BLaER1 treated with 17β-estradiol and CSF1 and Interleukin-3, amounts not matched to agents 10 nM and 100 nM (cell line): ENCODE measurements around the gene TBC1D23.

Experiments used
- H3K27ac ChIP-seq, 11 experiments: shearing (Covaris generic); formaldehyde crosslinking; 2 replicates each; pipeline ENCODE4 v1.8.1; 2022
- H3K27me3 ChIP-seq, 11 experiments: shearing (Covaris generic); formaldehyde crosslinking; 2 replicates each; pipeline ENCODE4 v1.8.1; 2022
- H3K36me3 ChIP-seq, 11 experiments: shearing (Covaris generic); formaldehyde crosslinking; 2 replicates each; pipeline ENCODE4 v1.8.1; 2022
- H3K4me1 ChIP-seq, 10 experiments: shearing (Covaris generic); formaldehyde crosslinking; 2 replicates each; pipeline ENCODE4 v1.8.1; 2022
- H3K4me2 ChIP-seq, 11 experiments: shearing (Covaris generic); formaldehyde crosslinking; 2 replicates each; pipeline ENCODE4 v1.8.1; 2022
- H3K4me3 ChIP-seq, 10 experiments: shearing (Covaris generic); formaldehyde crosslinking; 2 replicates each; pipeline ENCODE4 v1.8.1; 2022
- H3K9ac ChIP-seq, 11 experiments: shearing (Covaris generic); formaldehyde crosslinking; 2 replicates each; pipeline ENCODE4 v1.8.1; 2022
- H3K9me3 ChIP-seq, 11 experiments: shearing (Covaris generic); formaldehyde crosslinking; replicated peaks in 1 of 11; 2 replicates each; pipeline ENCODE4 v1.8.1; 2022
- H4K20me1 ChIP-seq, 11 experiments: shearing (Covaris generic); formaldehyde crosslinking; 2 replicates each; pipeline ENCODE4 v1.8.1; 2022
- Cebpa-rat ChIP-seq, 11 experiments: shearing (Covaris generic); IDR thresholded peaks; 2 replicates each; pipeline ENCODE4 v1.8.1; 2022

The TBC1D23 gene

DNA sequence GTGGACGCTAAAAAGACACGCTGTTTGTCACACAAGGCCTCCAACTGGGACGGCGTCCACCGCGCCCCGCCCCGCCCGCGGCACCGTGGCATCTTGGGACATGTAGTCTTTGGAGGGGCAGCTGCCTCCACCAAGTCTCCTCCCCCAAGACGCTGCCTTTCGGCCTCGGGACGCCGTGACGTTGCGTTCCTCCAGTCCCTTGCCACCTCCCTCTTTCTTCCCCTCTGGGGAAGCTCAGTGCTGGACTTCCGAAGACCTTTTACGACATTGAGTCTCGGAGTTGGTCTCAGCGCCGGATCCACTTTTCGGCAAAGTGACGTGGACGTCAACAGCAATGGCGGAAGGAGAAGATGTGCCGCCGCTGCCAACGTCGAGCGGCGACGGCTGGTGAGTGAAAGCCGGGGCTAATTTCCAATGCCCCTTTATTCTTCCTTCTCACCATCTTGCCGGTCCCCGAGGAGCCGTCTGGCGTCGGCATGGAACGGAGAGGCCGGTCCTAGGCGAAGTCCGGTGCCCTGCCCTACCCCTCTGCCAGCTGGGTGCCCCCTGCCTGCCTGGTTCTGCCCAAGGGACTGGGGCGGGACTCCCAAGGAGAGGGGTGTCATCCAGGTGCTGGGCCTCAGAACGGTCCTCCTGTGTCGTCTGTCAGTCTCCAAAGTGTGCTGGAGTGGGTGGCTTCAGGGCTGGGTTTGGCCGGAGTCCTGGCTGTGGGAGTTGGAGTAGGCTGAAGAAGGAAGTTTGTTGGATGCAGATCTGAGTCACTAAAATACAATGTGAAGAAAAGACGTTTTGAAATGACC, at the start of gene TBC1D23:
TBC1D23 (plus strand) TSS at position 308 of the 800 bp plus-strand sequence; CDS start at position 335, 27 bp downstream.
- Histone ChIP-seq H3K4me1 (peaks cover 19 to 43% (median 32%) of the 10 kb centered on the region in 10 experiments), H3K27ac (peak within 1 kb of the TSS; percentile 79 to 96 (median 89)), H3K27me3 (no peaks in the 10 kb centered on the region), H3K4me3 (peak within 1 kb of the TSS; percentile 82 to 99 (median 92)), H4K20me1 (peaks cover 10 to 38% (median 19%) of the 10 kb centered on the region in 11 experiments; a peak in 14 of 22 replicates), H3K9me3 (no peaks in the 10 kb centered on the region), H3K9ac (peak within 1 kb of the TSS; percentile 87 to 97 (median 91)), H3K36me3 (no peaks in the 10 kb centered on the region), H3K4me2 (peak within 1 kb of the TSS; percentile 83 to 97 (median 94))
- no peak for TF ChIP-seq Cebpa-rat (IDR thresholded peaks at IDR 0.05)

DNA sequence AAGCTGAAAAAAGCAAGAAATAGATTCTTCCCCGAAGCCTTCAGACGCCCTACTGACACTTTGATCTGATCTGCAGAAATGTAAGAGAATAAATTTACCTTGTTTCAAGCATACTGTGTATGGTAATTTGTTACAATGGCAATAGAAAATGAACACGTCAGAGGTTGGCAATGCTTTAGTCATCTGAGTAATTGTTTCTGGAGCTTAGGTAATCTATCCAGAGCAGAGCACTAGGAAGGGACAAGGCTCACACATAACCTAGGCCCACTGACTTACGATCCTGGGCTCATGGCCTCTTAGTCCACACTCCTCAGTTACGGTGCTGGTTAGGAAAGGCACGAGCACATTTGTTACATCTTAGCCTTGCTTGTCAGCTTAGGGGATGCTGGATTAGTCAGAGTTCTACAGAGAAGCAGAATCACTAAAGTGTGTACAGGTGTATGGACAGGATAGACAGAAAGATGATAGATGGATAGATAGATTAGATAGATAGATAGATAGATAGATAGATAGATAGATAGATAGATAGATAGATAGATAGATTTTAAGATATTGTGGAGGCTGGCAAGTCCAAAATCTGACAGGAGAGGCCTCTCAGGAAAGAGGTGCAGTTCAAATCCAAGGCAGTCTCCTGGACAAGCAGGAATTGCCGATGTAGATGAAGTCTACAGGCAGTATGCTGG, 46.8 kb upstream of the TBC1D23 start:
- peaks cover 0 to 3% (median 2%) of the 10 kb centered on the region in 11 experiments; a peak in 11 of 22 replicates for H3K9me3 ChIP-seq
- H3K36me3 ChIP-seq, result no peaks in the 10 kb centered on the region
- H3K27ac ChIP-seq, result no peak overlapping the region
- H3K27me3 ChIP-seq, result no peaks in the 10 kb centered on the region
- H4K20me1 ChIP-seq, result no peaks in the 10 kb centered on the region
- TF ChIP-seq Cebpa-rat (IDR thresholded peaks at IDR 0.05), result no peak
- H3K4me1 ChIP-seq, result peaks cover 10 to 25% (median 21%) of the 10 kb centered on the region in 10 experiments
- H3K4me2 ChIP-seq, result no peak overlapping the region
- no peak overlapping the region for H3K9ac ChIP-seq
- no peak overlapping the region for H3K4me3 ChIP-seq

DNA sequence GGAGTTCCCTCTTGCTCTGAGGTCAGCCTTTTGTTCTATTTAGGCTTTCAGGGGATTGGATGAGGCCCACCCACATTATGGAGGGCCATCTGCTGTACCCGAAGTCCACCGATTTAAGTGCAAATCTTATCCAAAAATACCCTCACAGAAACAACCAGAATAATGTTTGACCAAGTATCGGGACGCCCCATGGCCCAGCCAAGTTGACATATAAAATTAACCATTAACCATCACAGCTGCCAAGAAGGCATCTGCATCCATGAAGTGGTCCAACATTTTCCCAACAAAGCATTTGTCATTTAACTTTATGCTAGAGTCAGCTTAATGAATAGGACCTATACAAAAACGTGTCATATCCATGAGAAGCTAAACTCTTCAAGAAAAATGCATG, 46.2 kb upstream of the TBC1D23 start:
- no peak for TF ChIP-seq Cebpa-rat (IDR thresholded peaks at IDR 0.05)
- H3K27ac ChIP-seq, result no peak overlapping the region
- H3K27me3 ChIP-seq, result no peaks in the 10 kb centered on the region
- H3K4me3 ChIP-seq, result no peak overlapping the region
- peaks cover 10 to 23% (median 21%) of the 10 kb centered on the region in 10 experiments for H3K4me1 ChIP-seq
- H3K9ac ChIP-seq, result no peak overlapping the region
- H3K36me3 ChIP-seq, result no peaks in the 10 kb centered on the region
- no peak overlapping the region for H3K4me2 ChIP-seq
- H4K20me1 ChIP-seq, result no peaks in the 10 kb centered on the region
- peaks cover 3 to 8% (median 7%) of the 10 kb centered on the region in 11 experiments; a peak in 20 of 22 replicates for H3K9me3 ChIP-seq

DNA sequence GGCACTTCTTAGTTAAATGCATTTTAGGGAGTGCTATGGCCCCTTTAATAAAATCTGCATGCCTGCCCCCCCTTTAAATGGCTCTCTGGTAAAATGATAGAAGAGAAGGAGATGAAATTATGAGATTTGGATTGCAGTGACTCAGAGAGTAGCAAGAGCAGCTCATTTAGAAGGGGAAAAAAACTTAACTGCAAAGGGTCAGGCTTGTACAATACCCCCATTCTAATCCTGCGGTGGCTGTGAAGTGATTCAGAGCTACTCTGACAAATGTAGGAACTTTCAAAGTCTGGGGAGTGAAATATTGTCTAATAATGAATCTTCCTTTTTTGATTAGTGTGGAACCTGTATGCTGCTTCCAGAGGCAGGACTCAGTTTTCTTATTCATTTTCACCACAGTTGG, 44.1 kb upstream of the TBC1D23 start:
- Histone ChIP-seq H3K36me3 (no peaks in the 10 kb centered on the region), H3K27ac (no peak overlapping the region), H3K4me1 (peaks cover 0 to 7% (median under 1%) of the 10 kb centered on the region in 10 experiments; a peak in 6 of 20 replicates), H3K4me2 (no peak overlapping the region), H3K27me3 (no peaks in the 10 kb centered on the region), H3K9ac (no peak overlapping the region), H3K4me3 (no peak overlapping the region), H4K20me1 (no peaks in the 10 kb centered on the region), H3K9me3 (peaks cover 17 to 26% (median 23%) of the 10 kb centered on the region in 11 experiments; a peak in 20 of 22 replicates)
- TF ChIP-seq Cebpa-rat (IDR thresholded peaks at IDR 0.05), result no peak

DNA sequence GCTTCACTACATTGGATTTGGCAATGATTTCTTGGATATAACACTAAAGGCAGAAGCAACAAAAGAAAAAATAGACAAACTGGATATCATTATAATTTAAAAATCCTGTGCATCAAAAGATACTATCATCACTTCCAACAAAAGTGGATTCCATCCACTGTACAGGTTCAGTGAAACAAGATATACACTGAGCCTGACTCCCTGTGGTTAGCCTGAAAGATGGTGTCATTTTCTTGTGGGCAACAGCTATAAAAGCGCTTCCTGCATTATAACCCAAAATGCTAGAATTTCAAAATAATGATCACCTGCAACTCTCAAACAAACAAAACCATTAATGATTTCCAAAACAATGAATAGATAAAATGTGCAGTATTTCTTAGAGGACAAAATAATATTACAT, 39.6 kb upstream of the TBC1D23 start:
- no peaks in the 10 kb centered on the region for H3K27me3 ChIP-seq
- H4K20me1 ChIP-seq, result no peaks in the 10 kb centered on the region
- no peak for TF ChIP-seq Cebpa-rat (IDR thresholded peaks at IDR 0.05)
- H3K4me3 ChIP-seq, result no peak overlapping the region
- H3K9me3 ChIP-seq, result peaks cover 22 to 40% (median 28%) of the 10 kb centered on the region in 11 experiments
- H3K36me3 ChIP-seq, result no peaks in the 10 kb centered on the region
- no peak overlapping the region for H3K4me2 ChIP-seq
- no peaks in the 10 kb centered on the region for H3K4me1 ChIP-seq
- H3K9ac ChIP-seq, result no peak overlapping the region
- H3K27ac ChIP-seq, result no peak overlapping the region

DNA sequence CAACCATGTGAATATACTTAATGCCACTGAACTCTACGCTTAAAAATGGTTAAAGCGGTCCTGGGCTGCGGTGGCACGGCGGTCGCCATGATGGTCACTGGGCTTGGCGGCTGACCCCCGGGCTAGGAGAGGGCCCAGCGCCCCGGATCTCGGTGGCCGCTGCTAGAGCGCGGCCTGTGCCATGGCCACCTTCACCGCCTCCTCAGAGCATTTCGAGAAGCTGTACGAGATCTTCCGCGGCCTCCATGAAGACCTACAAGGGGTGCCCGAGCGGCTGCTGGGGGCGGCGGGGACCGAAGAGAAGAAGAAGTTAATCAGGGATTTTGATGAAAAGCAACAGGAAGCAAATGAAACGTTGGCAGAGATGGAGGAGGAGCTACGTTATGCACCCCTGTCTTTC, 35.6 kb upstream of the TBC1D23 start:
- TF ChIP-seq Cebpa-rat (IDR thresholded peaks at IDR 0.05), result no peak
- H4K20me1 ChIP-seq, result no peaks in the 10 kb centered on the region
- H3K9me3 ChIP-seq, result peaks cover 11 to 36% (median 25%) of the 10 kb centered on the region in 11 experiments
- H3K4me1 ChIP-seq, result no peaks in the 10 kb centered on the region
- H3K27me3 ChIP-seq, result no peaks in the 10 kb centered on the region
- H3K36me3 ChIP-seq, result no peaks in the 10 kb centered on the region
- H3K27ac ChIP-seq, result no peak overlapping the region
- no peak overlapping the region for H3K4me2 ChIP-seq
- no peak overlapping the region for H3K4me3 ChIP-seq
- no peak overlapping the region for H3K9ac ChIP-seq

DNA sequence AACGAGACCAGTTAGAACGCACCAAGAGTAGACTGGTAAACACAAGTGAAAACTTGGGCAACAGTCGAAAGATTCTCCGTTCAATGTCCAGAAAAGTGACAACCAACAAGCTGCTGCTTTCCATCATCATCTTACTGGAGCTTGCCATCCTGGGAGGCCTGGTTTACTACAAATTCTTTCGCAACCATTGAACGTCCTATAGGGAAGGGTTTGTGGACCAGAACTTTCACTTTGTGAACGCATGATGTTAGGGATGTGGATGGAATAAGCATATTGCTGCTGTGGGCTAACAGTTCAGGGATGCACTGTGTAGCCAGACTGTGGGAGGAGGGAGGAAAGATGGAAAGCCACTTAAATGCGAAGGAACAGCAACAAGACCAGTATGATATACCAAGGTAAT, 34.9 kb upstream of the TBC1D23 start:
- H3K4me3 ChIP-seq, result no peak overlapping the region
- no peaks in the 10 kb centered on the region for H4K20me1 ChIP-seq
- H3K9ac ChIP-seq, result no peak overlapping the region
- no peak overlapping the region for H3K27ac ChIP-seq
- H3K4me2 ChIP-seq, result no peak overlapping the region
- no peaks in the 10 kb centered on the region for H3K4me1 ChIP-seq
- no peaks in the 10 kb centered on the region for H3K36me3 ChIP-seq
- no peak for TF ChIP-seq Cebpa-rat (IDR thresholded peaks at IDR 0.05)
- H3K27me3 ChIP-seq, result no peaks in the 10 kb centered on the region
- H3K9me3 ChIP-seq, result peaks cover 5 to 33% (median 22%) of the 10 kb centered on the region in 11 experiments; a peak in 21 of 22 replicates

DNA sequence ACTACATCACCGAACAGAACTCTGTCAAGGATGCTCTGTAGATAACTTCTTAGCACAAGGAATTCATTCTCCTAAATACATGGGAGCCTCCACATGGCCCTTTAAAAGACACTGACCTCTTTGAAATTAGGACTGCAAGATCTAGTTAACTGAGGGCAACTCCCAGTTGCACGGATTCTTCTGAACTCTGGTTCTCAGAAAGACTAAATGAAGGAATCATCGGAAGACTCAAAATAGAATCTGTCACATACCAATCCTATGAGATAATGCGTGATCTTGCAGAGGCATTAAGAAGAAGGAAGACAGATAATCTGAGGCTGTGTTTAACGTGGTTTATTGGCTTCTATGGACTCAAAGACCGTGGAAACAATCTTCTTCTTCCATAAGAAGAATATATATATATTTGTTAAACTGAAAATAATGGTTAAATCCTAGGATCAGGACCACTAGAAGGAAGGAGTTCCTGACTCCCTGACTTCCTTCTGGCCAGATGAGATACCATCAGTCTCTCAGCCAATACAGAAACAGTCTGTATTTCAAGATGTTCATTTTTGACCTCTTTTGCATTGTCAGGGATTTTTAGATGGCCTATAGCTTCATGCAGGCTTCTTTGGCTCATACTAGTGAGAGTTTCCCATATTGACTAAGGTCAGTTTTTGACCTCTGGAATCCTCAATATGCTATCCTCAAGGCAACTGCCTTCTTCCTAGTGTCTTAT, 33.9 kb upstream of the TBC1D23 start:
- no peak for TF ChIP-seq Cebpa-rat (IDR thresholded peaks at IDR 0.05)
- no peak overlapping the region for H3K27ac ChIP-seq
- H3K36me3 ChIP-seq, result no peaks in the 10 kb centered on the region
- H3K9ac ChIP-seq, result no peak overlapping the region
- no peak overlapping the region for H3K4me2 ChIP-seq
- H3K4me3 ChIP-seq, result no peak overlapping the region
- H3K27me3 ChIP-seq, result no peaks in the 10 kb centered on the region
- H3K4me1 ChIP-seq, result no peaks in the 10 kb centered on the region
- no peaks in the 10 kb centered on the region for H4K20me1 ChIP-seq
- peaks cover 0 to 29% (median 19%) of the 10 kb centered on the region in 11 experiments; a peak in 17 of 22 replicates for H3K9me3 ChIP-seq

DNA sequence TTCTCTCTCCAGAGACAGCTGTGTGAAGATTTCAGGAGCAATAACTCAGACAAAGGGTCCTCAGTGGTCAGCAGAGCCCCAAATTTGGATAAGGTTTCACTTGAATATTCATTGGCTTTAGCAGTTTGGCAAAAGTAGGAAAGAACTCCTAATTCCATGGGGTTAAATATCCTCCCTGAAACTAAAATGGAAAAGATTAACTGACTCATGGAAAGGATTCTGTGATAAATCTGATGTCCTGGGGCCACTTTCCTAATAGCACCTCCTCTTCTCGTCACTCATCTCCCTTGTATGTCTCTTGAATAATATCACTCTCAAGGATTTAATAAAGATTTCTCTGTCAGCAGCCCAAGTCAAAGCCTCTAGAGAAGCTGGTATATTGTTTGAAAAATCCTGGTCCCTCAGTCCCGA, 33.3 kb upstream of the TBC1D23 start:
- Histone ChIP-seq H4K20me1 (no peaks in the 10 kb centered on the region), H3K9me3 (peaks cover 0 to 29% (median 19%) of the 10 kb centered on the region in 11 experiments; a peak in 17 of 22 replicates), H3K4me3 (no peak overlapping the region), H3K27me3 (no peaks in the 10 kb centered on the region), H3K27ac (no peak overlapping the region), H3K4me1 (no peaks in the 10 kb centered on the region), H3K9ac (no peak overlapping the region), H3K4me2 (no peak overlapping the region), H3K36me3 (no peaks in the 10 kb centered on the region)
- no peak for TF ChIP-seq Cebpa-rat (IDR thresholded peaks at IDR 0.05)
